Neuron (in vitro differentiated cells): ENCODE measurements around the gene MT1H.
"Not testable (repeated sequence)": the region's sequence is repeated elsewhere in the genome, so short reads cannot be mapped to it uniquely, and the experiment has no call there.

Experiments
- H2AFZ ChIP-seq: one replicate; pipeline ENCODE4 v1.6.1; 2013; ENCODE audit warnings: low read depth, mild to moderate bottlenecking, inconsistent platforms, low read length, moderate library complexity
- H3K27me3 ChIP-seq: one replicate; pipeline ENCODE4 v1.6.1; 2013; ENCODE audit warnings: low read length; ENCODE audit not compliant: insufficient read depth
- H3K36me3 ChIP-seq: one replicate; pipeline ENCODE4 v1.6.1; 2013; ENCODE audit warnings: low read length; ENCODE audit not compliant: insufficient read depth
- H3K4me1 ChIP-seq: one replicate; pipeline ENCODE4 v1.6.1; 2013; ENCODE audit warnings: low read length; ENCODE audit not compliant: insufficient read depth
- H3K4me3 ChIP-seq: 2 replicates; pipeline ENCODE4 v1.5.1; 2013; ENCODE audit warnings: mild to moderate bottlenecking, low read length, moderate library complexity
- H3K9me3 ChIP-seq: one replicate; pipeline ENCODE4 v1.6.1; 2013; ENCODE audit warnings: low read length

The MT1H gene

DNA sequence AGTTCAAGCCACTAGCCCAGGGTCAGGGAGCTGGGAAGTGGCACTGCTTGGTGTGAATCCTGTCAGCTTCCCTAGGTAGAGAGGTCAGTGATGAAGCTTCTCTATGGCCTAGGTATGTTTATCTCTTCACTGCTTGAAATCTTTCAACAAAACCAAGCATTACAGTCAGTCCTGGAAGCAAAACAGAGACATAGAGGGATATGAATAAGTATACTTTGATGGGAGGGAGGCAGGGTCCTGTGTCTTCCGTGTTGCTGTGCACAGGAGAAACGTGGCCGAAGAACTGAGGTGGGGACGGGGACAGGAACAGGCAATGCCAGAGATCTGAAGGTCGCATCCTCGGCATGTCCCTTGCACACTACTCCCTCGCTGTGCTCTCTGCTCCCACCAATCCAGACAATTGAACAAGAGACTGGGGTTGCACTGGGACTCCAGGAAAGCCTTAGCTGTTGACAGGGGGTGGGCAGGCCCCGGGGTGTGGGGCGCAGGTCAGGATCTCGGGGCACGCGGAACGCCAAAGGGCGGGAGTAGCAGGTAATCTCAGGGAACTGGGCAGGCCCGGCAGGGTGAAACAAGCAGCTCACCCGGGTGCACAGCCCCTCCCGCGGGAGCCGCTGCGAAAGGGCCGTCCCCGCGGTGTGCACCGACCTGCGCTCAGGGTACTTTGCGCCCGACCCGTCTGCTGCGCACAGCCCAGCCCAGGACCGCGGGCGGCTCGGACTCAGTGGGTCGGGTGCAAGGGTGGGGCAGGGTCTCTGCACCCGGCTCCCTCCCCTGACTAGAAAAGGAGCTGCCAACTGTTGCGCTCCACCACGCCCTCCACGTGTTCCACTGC, at the start of gene MT1H:
Gene MT1H, plus strand, starts transcription at position 810 of the 835 bp plus-strand sequence. CDS start 71 bp downstream, outside the sequence.
- Histone ChIP-seq H3K4me3 (no peak within 1 kb of the TSS), H2AFZ (no peak within 1 kb of the TSS), H3K36me3 (no peaks in the 10 kb centered on the region), H3K9me3 (peaks cover 3% of the 10 kb centered on the region), H3K4me1 (no peaks in the 10 kb centered on the region), H3K27me3 (peaks cover 96% of the 10 kb centered on the region)

GRCh38 chr16:56620339-56620897, 49.2 kb upstream of the MT1H start:
- H3K27me3 ChIP-seq, result peaks cover 75% of the 10 kb centered on the region

GRCh38 chr16:56621665-56622445, 47.8 kb upstream of the MT1H start:
- H3K9me3 ChIP-seq, H3K36me3 ChIP-seq, H3K4me1 ChIP-seq, H3K4me3 ChIP-seq, H2AFZ ChIP-seq: not testable (repeated sequence)
- peaks cover 79% of the 10 kb centered on the region for H3K27me3 ChIP-seq

More at GRCh38 chr16:56620339-56620897, 49.2 kb upstream of the MT1H start:
- no peaks in the 10 kb centered on the region for H3K9me3 ChIP-seq
- H3K4me3 ChIP-seq, result no peak overlapping the region
- H3K4me1 ChIP-seq, result no peaks in the 10 kb centered on the region
- no peaks in the 10 kb centered on the region for H3K36me3 ChIP-seq
- no peak overlapping the region for H2AFZ ChIP-seq

DNA sequence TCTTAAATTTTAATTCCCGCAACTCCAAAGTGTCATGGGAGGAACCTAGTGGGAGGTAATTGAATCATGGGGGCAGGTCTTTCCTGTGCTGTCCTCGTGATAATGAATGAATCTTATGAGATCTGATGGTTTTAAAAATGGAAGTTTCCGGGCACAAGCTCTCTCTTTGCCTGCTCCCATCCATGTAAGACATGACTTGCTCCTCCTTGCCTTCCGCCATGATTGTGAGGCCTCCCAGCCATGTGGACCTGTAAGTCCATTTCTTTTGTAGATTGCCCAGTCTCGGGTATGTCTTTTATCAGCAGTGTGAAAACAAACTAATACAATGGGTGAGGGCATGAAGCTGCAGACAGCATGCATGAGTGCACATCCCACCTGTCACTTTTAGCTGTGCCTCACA, 46.4 kb upstream of the MT1H start:
- H2AFZ ChIP-seq, H3K36me3 ChIP-seq, H3K4me3 ChIP-seq, H3K9me3 ChIP-seq, H3K4me1 ChIP-seq: not testable (repeated sequence)
- H3K27me3 ChIP-seq, result peaks cover 71% of the 10 kb centered on the region

DNA sequence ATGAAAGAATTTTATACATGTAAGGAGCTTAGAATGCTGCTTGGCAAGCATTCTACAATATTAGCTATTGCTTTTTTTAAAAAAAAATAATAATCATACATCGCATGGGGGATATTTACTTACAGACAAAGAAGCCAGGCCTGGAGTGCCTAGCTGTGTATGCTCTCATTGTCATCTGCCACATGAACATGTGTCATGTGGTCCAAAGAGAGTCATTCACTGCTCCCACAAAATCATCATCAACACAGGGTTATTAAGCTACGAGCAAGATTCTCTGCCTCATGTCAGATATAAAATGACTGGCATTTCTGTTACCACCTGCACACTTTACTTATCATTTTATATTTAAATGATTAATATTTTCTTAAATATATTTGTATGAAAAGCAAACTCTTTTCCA, 46.0 kb upstream of the MT1H start:
- Histone ChIP-seq H3K9me3 (no peaks in the 10 kb centered on the region), H3K4me3 (no peak overlapping the region), H3K27me3 (peaks cover 71% of the 10 kb centered on the region), H3K4me1 (peaks cover 4% of the 10 kb centered on the region), H3K36me3 (no peaks in the 10 kb centered on the region), H2AFZ (no peak overlapping the region)

GRCh38 chr16:56625140-56625942, 44.3 kb upstream of the MT1H start, which contains the start of gene MT1E:
MT1E (plus strand) TSS chr16:56625781; CDS start chr16:56625852, 71 bp downstream.
- H2AFZ ChIP-seq, result no peak within 1 kb of the TSS
- peaks cover 73% of the 10 kb centered on the region for H3K27me3 ChIP-seq
- H3K4me3 ChIP-seq, result no peak within 1 kb of the TSS
- no peaks in the 10 kb centered on the region for H3K36me3 ChIP-seq
- no peaks in the 10 kb centered on the region for H3K9me3 ChIP-seq
- peaks cover 4% of the 10 kb centered on the region for H3K4me1 ChIP-seq

DNA sequence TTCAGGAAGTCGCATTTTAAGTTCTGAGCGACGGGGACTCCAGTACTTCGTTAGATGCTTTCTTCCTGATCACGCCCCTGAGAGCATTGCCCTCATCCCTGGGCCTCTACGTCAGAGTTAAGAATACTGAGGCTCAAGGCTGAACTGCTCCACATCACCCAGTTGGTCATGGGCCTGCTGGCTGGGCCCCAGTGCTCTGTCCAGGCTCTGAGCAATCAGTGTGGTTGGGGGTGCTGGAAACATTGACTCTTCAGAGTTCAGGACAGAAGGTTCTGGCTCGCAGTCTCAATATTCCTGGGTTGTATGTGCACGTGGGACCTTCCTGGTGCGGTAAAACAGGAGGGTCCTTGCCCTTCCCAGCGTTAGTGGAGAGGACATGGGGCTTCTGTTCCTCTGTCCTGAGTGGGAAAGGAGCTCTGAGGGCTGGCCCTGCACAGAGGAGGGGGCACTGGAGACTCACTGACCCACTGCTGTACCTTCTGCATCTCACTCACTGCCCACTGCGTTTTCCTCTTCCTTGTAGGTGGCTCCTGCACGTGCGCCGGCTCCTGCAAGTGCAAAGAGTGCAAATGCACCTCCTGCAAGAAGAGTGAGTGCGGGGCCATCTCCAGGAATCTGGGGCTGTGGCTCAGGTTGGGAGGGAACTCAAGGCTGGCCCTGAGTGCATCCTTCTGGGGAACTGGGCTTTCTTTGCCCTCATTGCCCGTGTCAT, 43.5 kb upstream of the MT1H start:
- Histone ChIP-seq H3K27me3 (peaks cover 79% of the 10 kb centered on the region), H2AFZ (no peak overlapping the region), H3K4me3 (no peak overlapping the region), H3K36me3 (no peaks in the 10 kb centered on the region), H3K4me1 (peaks cover 4% of the 10 kb centered on the region), H3K9me3 (no peaks in the 10 kb centered on the region)

DNA sequence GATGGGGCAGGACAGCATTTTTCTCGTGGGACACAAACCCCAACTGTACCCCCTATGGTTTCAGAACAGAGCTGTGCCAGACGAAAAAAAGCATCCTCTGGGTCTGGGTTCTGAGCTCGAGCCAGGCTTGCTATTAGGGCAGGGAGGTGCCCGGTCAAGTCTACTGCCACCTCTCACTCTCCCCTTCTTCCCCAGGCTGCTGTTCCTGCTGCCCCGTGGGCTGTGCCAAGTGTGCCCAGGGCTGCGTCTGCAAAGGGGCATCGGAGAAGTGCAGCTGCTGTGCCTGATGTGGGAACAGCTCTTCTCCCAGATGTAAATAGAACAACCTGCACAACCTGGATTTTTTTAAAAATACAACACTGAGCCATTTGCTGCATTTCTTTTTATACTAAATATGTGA, 42.9 kb upstream of the MT1H start:
- Histone ChIP-seq H3K36me3 (no peaks in the 10 kb centered on the region), H2AFZ (no peak overlapping the region), H3K4me1 (peaks cover 4% of the 10 kb centered on the region), H3K9me3 (no peaks in the 10 kb centered on the region), H3K27me3 (peaks cover 79% of the 10 kb centered on the region), H3K4me3 (no peak overlapping the region)

GRCh38 chr16:56628486-56629350, 40.9 kb upstream of the MT1H start:
- Histone ChIP-seq H2AFZ (no peak overlapping the region), H3K4me1 (peaks cover 10% of the 10 kb centered on the region), H3K27me3 (peaks cover 89% of the 10 kb centered on the region), H3K36me3 (no peaks in the 10 kb centered on the region), H3K9me3 (no peaks in the 10 kb centered on the region), H3K4me3 (no peak overlapping the region)

GRCh38 chr16:56629531-56629930, 40.1 kb upstream of the MT1H start:
- Histone ChIP-seq H2AFZ (no peak overlapping the region), H3K4me1 (peaks cover 10% of the 10 kb centered on the region), H3K36me3 (no peaks in the 10 kb centered on the region), H3K27me3 (peaks cover 91% of the 10 kb centered on the region), H3K9me3 (no peaks in the 10 kb centered on the region), H3K4me3 (no peak overlapping the region)

DNA sequence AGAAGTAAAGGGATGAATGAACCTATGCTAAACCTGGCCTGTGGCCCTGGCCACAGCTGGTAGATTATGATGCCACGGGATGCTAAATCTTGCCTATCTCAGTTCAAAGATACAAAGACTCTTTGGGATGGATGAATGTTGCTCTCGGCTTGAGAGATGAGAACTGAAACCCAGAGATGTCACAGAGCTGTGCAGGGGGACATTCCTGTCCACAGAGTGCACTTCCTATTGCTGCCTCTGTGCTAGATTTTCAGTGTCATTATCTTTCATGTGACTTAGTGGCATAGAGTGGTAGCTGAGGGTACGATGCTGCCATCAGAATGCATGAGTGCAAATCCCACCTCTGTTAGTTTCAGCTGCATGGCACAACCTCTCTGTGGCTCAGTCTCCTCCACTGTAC, 39.5 kb upstream of the MT1H start:
- H2AFZ ChIP-seq, result no peak overlapping the region
- H3K27me3 ChIP-seq, result peaks cover 91% of the 10 kb centered on the region
- H3K9me3 ChIP-seq, result no peaks in the 10 kb centered on the region
- no peak overlapping the region for H3K4me3 ChIP-seq
- peaks cover 10% of the 10 kb centered on the region for H3K4me1 ChIP-seq
- H3K36me3 ChIP-seq, result no peaks in the 10 kb centered on the region
